CD1c-positive myeloid dendritic cell (primary cell): ENCODE measurements around the gene MIEF1.

Experiments
- DNase-seq: peaks from one replicate; pipeline ENCODE4 v3.0.0-alpha.2; 2016; ENCODE audit errors: extremely low spot score

MIEF1 gene

GRCh38 chr22:39556970-39557841, 55.1 kb downstream of the MIEF1 start:
- DNase-seq = no peak

- no peak for DNase-seq
These were observed 56.2 kb downstream of the MIEF1 start for GRCh38 chr22:39558254-39558727.

DNA sequence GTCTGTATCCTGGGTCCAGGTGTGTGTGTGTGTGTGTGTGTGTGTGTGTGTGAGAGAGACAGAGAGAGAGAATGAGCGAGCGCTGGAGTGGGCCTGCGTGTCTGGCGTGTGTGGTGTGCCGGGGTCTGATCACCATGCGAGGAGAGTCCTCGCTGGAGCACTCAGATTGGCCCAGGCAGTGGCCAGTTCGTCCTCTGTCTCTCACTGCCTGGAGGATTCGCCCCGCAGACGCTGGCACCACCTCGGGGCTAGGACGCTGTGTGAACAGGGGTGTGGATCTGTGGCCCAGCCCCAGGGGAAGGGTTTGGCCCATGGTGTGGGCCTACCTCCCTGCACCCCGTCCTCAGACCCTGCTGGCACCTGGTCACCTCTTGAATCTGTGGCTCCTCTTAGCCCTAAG, 56.9 kb downstream of the MIEF1 start:
- DNase-seq = no peak

DNA sequence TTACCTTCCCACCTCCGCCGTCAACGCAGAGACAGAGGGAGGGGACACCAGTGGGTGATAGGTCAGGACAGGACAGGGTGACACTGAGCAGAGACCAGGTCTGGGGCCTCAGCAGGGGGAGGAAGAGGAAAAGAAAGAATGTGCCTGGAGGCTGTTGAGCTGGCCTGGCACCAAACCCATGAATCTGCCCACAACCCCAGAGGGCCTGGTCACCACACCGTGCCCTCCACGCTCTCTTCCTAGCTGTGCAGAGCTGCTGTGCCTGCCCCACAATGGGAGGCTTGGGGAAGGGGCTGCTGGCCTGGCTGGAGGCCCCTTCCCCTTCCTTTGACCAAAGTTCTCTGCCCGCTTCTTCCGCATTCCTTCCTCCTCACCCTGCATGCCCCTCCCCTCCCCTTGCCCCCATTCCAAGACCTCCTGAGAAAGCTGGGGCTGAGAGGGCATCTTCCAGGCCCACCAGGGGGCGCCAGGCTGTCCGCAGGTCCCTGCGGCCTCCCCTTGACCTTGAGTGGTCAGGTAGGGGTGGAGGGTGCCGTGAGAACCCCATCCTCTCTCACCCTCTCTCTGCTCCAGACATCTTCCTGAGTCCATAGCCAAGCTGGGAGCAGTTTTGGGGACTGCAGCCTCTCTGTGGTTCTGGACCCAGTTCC, 57.5 kb downstream of the MIEF1 start:
- DNase-seq = no peak

DNA sequence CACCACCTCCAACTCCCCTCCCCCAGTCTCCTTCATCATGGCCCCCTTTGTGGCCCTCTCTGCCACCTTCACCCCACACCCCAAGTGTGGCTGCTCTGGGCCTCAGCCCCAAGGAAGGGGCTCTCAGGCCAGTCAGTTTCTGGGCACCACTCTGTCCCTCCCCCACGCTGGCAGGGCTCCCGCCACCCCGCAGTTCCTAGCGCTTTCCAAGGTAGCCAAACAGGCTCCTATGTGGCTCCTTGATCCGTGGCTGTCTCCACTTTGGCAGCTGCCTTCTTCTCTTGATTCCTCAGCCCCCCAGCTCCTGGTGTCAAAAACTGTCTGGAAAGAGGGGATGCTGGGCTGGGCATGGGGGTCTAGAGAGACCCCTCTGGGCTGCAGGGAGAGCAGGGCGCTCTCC, 58.0 kb downstream of the MIEF1 start:
- DNase-seq = no peak

GRCh38 chr22:39562839-39563489, 60.9 kb downstream of the MIEF1 start:
- no peak for DNase-seq

DNA sequence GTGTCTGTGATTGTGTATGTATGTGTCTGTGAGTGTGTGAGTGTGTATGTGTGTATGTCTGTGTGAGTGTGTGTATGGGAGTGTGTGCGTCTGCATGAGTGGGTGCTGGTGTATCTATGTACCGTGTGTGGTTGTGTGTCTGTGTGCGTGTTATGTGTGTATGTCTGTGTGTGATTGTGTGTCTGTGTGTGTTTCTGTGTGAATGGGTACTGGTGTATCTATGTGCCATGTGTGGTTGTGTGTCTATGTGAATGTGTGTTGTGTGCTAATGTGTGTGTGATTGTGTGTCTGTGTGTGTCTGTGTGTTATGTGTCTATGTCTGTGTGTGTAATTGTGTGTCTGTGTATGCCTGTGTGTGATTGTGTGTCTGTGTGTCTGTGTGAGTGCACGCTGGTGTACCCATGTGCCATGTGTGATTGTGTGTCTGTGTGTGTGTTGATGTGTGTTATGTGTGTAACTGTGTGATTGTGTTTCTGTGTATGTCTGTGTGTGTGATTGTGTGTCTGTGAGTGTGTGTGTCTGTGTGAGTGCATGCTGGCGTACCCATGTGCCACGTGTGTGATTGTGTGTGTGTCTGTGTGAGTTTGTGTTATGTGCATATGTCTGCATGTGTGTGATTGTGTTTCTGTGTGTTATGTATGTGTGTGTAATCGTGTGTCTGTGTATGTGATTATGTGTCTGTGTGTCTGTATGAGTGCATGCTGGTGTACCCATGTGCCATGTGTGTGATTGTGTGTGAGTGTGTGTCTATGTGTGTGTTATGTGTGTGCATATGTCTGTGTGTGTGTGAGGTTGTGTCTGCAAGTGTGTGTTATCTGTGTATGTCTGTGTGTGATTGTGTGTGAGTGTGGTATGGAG, 61.7 kb downstream of the MIEF1 start:
- DNase-seq = no peak

DNA sequence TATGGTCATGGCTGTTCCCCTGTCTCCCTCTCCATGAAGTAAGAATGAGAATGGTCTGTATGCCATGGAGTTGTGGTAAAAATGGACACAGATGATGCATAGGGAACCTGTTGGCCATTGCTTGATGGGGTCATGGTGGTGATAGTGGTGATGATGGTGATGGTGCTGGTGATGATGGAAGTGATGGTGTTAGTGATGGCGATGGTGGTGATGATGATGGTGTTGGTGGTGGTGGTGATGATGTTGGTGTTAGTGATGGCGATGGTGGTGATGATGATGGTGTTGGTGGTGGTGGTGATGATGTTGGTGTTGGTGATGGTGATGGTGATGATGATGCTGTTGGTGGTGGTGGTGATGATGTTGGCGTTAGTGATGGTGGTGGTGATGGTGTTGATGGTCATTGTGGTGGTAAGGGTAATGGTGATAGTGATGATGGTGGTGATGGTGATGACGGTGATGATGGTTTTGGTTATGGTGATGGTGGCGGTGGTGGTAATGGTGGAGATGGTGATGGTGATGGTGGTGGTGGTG, 63.4 kb downstream of the MIEF1 start:
- DNase-seq = no peak

DNA sequence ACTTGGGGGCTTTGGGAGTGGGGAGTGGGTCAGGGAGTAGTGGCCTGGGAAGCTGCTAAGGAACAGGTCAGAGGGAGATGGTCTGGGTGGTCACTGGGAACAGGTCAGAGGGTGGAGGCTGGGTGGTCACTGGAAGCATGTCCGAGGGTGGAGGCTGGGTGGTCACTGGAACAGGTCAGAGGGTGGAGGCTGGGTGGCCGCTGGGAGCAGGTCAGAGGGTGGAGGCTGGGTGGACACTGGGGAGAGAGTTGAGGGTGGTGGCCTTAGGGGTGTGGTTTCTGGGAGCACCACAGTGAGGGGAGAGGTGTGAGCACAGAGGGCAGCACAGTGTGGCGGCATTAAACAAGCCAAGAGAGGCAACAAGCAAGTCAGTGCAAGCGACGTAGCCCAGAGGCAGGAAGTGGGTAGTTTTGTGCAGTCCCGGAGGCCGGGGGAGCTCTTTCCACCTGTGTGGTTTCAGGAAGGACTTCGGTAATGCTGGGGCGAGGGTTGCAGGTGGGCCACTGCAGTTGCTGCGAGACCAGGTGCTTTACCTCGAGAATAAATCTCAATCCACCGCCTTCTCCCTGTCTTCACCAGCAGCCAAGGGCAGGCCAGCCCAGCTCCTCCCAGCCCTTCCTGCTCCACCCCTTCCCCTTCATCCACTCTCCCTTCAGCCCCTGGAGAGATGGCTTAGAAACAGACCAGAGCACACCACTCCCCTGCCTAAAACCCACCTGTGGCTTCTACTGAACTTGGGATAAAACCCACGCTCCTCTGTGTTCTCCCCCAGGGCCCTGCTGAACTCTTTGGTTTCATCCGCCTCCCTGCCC, 65.3 kb downstream of the MIEF1 start:
- no peak for DNase-seq
